Brain pericyte (primary cell): ENCODE results near the gene CTSA.
A peak's percentile ranks its signal among the peaks of the same experiment; 100 is the strongest.
"Not testable (repeated sequence)": the region's sequence is repeated elsewhere in the genome, so short reads cannot be mapped to it uniquely, and the experiment has no call there.

Experiments
- DNase-seq: peaks from one replicate; pipeline ENCODE4 v3.0.0-alpha.2; 2012; ENCODE audit warnings: low read depth, low spot score

CTSA gene

GRCh38 chr20:45896641-45897161 is 5.6 kb downstream of the CTSA start:
- DNase-seq = no peak

GRCh38 chr20:45897289-45897688 is 6.2 kb downstream of the CTSA start:
- no peak for DNase-seq

- no peak for DNase-seq
These were observed 6.6 kb downstream of the CTSA start for GRCh38 chr20:45897692-45898091.

- DNase-seq = no peak
These were observed 7.2 kb downstream of the CTSA start for GRCh38 chr20:45898285-45898684.

- DNase-seq = no peak
These were observed 8.1 kb downstream of the CTSA start for GRCh38 chr20:45899046-45899835.

GRCh38 chr20:45901332-45901731 is 10.2 kb downstream of the CTSA start:
- not testable (repeated sequence) for DNase-seq

GRCh38 chr20:45902199-45902701 is 11.1 kb downstream of the CTSA start:
- no peak for DNase-seq

- no peak for DNase-seq
These were observed 13.7 kb downstream of the CTSA start for GRCh38 chr20:45904583-45905504.

GRCh38 chr20:45905505-45906079 is 14.5 kb downstream of the CTSA start:
- no peak for DNase-seq

- DNase-seq = no peak
These were observed 16.2 kb downstream of the CTSA start for GRCh38 chr20:45907219-45907948.

GRCh38 chr20:45908084-45908483 is 16.9 kb downstream of the CTSA start:
- no peak for DNase-seq

GRCh38 chr20:45909336-45909808 is 18.2 kb downstream of the CTSA start:
- no peak for DNase-seq

GRCh38 chr20:45909817-45910669 is 18.9 kb downstream of the CTSA start:
- DNase-seq = no peak

- DNase-seq = peak; percentile 96
These were observed 19.7 kb downstream of the CTSA start for GRCh38 chr20:45910670-45911485.

GRCh38 chr20:45911486-45912343 is 20.6 kb downstream of the CTSA start, which contains the start of gene PLTP:
Gene PLTP (minus strand): TSS chr20:45912155. CDS start chr20:45911452, 703 bp downstream.
- DNase-seq = no peak

GRCh38 chr20:45912344-45912682 is 21.2 kb downstream of the CTSA start:
- DNase-seq = no peak

GRCh38 chr20:45913116-45913515 is 22.0 kb downstream of the CTSA start:
- no peak for DNase-seq

- no peak for DNase-seq
These were observed 26.6 kb downstream of the CTSA start for GRCh38 chr20:45917790-45918141.
